ENCODE measurements around the gene STAB1. TPM values are rescaled to one million over a fixed set of nuclear protein-coding genes. Genes with fewer than 3 reads are reported as not detected.

STAB1 gene
- total and polyA plus RNA-seq, 2 experiments from 2014 or later: 3.0 to 4.6 TPM

- Histone ChIP-seq H2AFZ (no peak overlapping the region), H3K79me2 (no peaks in the 10 kb centered on the region), H3K4me2 (no peak overlapping the region), H3K4me1 (ENCODE audit: insufficient read depth) (peaks cover under 1% of the 10 kb centered on the region), H3K36me3 (replicated peaks; ENCODE audit: insufficient read depth, low read depth) (no peaks in the 10 kb centered on the region), H3K9me3 (ENCODE audit: low read depth) (no peaks in the 10 kb centered on the region), H3K27me3 (no peaks in the 10 kb centered on the region), H3K9me2 (replicated peaks; ENCODE audit: insufficient read depth) (no peaks in the 10 kb centered on the region), H3K27ac (no peak overlapping the region), H4K20me1 (ENCODE audit: insufficient read depth, poor library complexity, severe bottlenecking) (no peaks in the 10 kb centered on the region), H3K4me3 (no peak overlapping the region)
- WGBS (ENCODE audit: low lambda C conversion rate, missing lambda C conversion rate): 83% methylated on average over 10 of the region's 12 CpGs
- TF ChIP-seq EZH2 (IDR thresholded peaks at IDR 0.05; ENCODE audit: borderline replicate concordance) (no peak), CTCF (IDR thresholded peaks at IDR 0.05; ENCODE audit: poor library complexity) (no peak), EZH2phosphoT487 (IDR thresholded peaks at IDR 0.05; ENCODE audit: low read depth, severe bottlenecking, unreplicated experiment) (no peak)
- DNase-seq (ENCODE audit: low spot score): no peak
Observed at GRCh38 chr3:52447512-52448355, 47.4 kb upstream of the STAB1 start.

DNA sequence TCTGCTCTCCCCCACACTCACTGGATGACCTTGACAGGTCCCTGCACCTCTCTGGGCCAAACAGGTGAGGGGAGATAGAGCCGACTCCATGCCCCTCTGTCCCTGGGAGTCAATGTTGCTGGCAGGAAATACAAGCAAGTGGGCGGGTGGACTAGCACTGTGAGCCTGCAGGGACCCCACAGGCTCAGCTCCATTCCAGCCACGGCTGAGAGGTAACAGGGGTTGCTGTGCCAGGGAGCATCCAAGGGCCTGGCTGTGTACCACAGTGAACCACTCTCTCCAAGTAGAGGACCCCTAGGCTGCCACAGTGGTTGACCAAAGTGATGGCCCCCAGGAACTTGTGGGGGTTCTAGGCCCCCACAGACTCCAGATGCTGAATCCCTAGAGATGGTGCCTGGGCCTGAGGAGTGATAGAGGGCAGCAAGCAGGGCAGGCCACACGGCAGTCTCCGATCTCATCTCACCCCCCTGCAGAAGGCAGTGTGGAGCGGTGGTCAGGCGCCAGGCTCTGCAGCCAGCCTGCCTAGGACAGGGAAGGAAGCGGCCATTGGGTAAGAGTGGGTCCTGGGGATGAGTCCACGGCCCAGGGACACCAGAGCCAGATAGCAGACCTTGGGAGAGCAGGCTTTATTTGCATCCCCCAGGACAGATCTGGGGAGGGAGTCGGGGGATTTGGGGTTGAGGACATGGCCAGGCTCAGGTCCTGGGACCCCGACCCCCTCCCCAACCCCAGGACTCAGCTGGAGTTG lies 44.5 kb upstream of the STAB1 start:
- H3K79me2 ChIP-seq: peaks cover 6% of the 10 kb centered on the region
- no peaks in the 10 kb centered on the region for H3K9me2 ChIP-seq (replicated peaks; ENCODE audit: insufficient read depth)
- H3K9me3 ChIP-seq (ENCODE audit: low read depth): no peaks in the 10 kb centered on the region
- peaks cover 16% of the 10 kb centered on the region for H3K4me1 ChIP-seq (ENCODE audit: insufficient read depth)
- H3K4me2 ChIP-seq: no peak overlapping the region
- H3K27me3 ChIP-seq: no peaks in the 10 kb centered on the region
- no peaks in the 10 kb centered on the region for H3K36me3 ChIP-seq (replicated peaks; ENCODE audit: insufficient read depth, low read depth)
- no peak overlapping the region for H3K27ac ChIP-seq
- WGBS (ENCODE audit: low lambda C conversion rate, missing lambda C conversion rate): 87% methylated on average over 10 of the region's 11 CpGs
- H3K4me3 ChIP-seq: no peak overlapping the region
- DNase-seq (ENCODE audit: low spot score): no peak
- no peaks in the 10 kb centered on the region for H4K20me1 ChIP-seq (ENCODE audit: insufficient read depth, poor library complexity, severe bottlenecking)
- no peak for TF ChIP-seq EZH2 (IDR thresholded peaks at IDR 0.05; ENCODE audit: borderline replicate concordance)
- no peak for TF ChIP-seq CTCF (IDR thresholded peaks at IDR 0.05; ENCODE audit: poor library complexity)
- no peak for TF ChIP-seq EZH2phosphoT487 (IDR thresholded peaks at IDR 0.05; ENCODE audit: low read depth, severe bottlenecking, unreplicated experiment)
- H2AFZ ChIP-seq: no peak overlapping the region

- Histone ChIP-seq H2AFZ (no peak overlapping the region), H3K9me3 (ENCODE audit: low read depth) (no peaks in the 10 kb centered on the region), H3K27ac (no peak overlapping the region), H3K4me3 (no peak overlapping the region), H3K4me2 (no peak overlapping the region), H3K9me2 (replicated peaks; ENCODE audit: insufficient read depth) (no peaks in the 10 kb centered on the region), H3K36me3 (replicated peaks; ENCODE audit: insufficient read depth, low read depth) (no peaks in the 10 kb centered on the region), H3K79me2 (peaks cover 13% of the 10 kb centered on the region), H4K20me1 (ENCODE audit: insufficient read depth, poor library complexity, severe bottlenecking) (no peaks in the 10 kb centered on the region), H3K27me3 (no peaks in the 10 kb centered on the region), H3K4me1 (ENCODE audit: insufficient read depth) (peaks cover 16% of the 10 kb centered on the region)
- no peak for TF ChIP-seq CTCF (IDR thresholded peaks at IDR 0.05; ENCODE audit: poor library complexity)
- TF ChIP-seq EZH2 (IDR thresholded peaks at IDR 0.05; ENCODE audit: borderline replicate concordance): no peak
- TF ChIP-seq EZH2phosphoT487 (IDR thresholded peaks at IDR 0.05; ENCODE audit: low read depth, severe bottlenecking, unreplicated experiment): no peak
- no peak for DNase-seq (ENCODE audit: low spot score)
- 88% methylated on average over 23 of the region's 24 CpGs for WGBS (ENCODE audit: low lambda C conversion rate, missing lambda C conversion rate)
Observed at GRCh38 chr3:52451237-52452083, 43.7 kb upstream of the STAB1 start.
